HL-60/S4 (cell line): ENCODE measurements around the gene TP53TG5.

ENCODE experiments used
- in situ Hi-C: fragments of 300-500 bp; cut with MboI; formaldehyde crosslinking; loops from 2 replicates; pipeline ENCODE4 v1.14.3; 2022; ENCODE audit warnings: low sequenced_read_pairs

Gene TP53TG5

DNA sequence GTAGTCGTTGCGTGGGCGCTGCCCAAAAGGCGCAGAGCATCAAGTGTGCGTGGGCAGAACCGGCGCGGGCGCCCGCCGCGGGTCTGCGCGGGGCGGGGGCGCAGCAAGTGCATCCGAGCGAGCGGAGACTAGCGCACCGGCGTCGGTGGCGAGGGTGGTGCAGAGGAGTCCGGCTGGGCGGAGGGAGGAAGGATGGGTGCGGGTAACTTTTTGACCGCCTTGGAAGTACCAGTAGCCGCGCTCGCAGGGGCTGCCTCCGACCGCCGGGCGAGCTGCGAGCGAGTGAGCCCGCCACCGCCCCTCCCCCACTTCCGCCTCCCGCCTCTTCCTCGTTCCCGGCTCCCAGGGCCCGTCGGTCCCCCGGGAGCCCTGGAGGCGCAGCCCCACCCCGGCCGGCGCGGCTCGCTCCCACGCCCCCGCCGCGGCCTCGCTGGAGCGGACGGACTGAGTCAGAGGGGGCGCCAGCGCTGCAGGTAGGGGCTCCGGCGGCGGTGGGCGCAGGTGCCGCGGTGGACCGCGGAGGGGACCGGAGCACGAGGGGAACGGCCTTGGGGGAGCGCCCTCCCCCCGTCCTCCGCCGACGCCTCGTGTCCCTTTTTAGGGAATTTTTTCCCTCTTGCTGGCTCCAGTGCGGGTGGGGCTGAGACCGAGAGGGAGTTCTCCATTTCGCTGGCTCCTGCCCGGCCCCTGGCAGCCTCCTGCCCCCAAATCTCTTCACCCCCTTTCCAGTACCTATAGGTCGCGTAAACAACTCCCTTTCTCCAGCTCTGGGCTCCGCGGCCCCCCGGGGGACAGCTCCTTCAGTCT, 28.3 kb upstream of the TP53TG5 start:
- in situ Hi-C loops: no loop called here

DNA sequence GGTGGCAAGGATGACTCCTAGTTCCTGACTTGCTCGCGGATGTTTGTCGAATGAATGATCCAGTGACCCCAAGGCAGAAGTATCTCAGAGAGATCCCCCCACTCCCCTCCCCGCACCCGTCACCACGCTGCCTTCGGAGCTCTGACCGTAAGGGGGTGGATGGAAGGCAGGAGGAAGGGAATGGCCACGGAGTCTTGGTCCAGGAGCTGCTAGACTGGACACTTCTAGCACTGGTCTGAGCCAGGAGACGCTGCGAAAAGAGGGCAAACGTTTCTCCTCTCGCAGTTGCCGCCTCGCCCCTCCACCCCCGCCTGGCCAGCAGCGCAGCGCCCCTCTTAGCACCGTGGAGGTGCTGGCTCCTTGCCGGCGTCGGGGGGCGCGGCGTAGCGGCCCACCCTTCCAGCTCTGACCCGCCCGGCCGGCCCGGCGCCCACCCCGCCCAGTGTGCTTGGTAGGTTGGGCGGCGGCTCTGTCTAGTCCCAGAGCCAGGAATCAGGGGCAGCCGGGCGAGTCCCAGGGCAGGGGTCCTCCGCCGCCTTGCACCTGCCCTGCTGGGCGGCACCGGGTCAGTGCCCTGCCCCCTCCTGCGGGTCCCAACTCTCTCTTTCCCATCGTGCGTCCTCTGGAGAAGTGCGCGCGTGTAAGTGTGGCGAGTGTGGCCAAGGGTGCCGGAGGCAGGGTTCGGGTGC, 27.6 kb upstream of the TP53TG5 start:
- in situ Hi-C loops: no loop called here

DNA sequence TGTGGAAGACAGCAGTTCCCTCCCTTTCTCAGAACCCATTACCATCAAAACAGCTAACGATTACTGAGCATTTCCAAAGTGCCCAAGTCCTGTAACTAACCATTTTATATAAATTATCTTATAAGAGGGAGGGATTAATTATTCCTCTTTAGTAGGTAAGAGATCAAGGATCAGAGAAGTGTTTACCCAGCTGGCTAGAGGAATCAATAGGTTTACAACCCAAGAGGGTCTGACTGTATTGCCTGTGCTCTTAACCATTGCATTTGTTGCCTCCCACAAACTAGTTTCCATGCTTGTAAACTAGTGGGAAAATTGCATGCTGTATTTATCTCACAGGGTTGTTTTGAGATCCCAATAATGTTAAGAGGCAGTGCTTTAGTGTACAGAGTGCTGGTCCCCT, 26.3 kb upstream of the TP53TG5 start:
- in situ Hi-C loops: no loop called here

DNA sequence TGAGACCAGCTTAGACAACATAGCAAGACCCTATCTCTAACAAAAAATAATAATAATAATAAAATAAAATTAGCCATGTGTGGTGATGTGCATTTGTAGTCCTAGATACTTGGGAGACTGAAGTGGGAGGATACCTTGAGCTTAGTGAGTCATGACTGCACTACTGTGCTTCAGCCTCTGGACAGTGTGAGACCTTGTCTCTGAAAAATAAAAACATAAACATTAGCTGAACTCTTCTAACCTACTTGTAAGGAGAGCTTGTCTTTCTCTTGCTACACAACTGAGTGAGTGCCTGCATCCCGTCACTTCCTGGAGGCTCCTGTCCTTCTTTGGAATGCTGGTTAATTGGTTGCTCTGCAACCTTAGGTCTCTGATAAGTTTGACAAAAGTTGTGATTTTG, 24.8 kb upstream of the TP53TG5 start:
- in situ Hi-C loops: no loop called here

DNA sequence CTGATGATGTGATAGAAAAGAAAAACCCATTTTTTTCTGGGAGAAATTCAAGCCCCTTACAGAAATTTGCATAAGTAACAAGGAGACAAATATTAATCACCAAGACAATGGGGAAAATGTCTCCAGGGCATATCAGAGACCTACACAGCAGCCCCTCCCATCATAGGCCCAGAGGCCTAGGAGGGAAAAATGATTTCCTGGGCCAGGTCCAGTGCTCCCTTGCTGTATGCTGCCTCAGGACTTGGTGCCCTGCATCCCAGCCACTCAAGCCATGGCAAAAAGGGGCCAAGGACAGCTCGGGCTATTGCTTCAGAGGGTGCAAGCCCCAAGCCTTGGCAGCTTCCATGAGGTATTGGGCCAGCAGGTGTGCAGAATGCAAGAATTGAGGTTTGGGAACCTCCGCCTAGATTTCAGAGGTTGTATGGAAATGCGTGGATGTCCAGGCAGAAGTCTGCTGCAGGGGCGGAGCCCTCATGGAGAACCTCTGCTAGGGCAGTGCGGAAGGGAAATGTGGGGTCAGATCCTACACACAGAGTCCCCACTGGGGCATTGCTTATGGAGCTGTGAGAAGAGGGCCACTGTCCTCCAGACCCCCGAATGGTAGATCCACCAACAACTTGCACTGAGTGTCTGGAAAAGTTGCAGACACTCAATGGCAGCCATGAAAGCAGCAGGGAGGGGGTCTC, 22.4 kb upstream of the TP53TG5 start:
- in situ Hi-C loops: no loop called here

DNA sequence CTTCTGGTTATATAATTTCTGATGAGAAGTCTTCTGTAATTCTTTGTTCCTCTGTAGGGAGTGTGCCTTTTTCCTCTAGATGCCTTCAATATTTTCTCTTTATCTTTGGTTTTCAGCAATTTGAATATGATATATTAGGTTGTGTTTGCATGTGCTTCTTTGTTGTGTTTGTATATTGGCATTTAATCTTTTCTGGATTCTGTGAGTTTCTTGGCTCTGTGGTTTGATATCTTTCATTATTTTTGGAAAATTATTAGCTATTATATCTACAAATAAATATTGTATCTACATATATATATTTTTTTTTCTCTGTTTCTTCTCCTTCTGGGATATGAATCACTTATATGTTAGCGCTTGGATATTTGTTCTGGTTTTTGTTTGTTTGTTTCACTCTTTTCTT, 20.9 kb upstream of the TP53TG5 start:
- in situ Hi-C loops: no loop called here

DNA sequence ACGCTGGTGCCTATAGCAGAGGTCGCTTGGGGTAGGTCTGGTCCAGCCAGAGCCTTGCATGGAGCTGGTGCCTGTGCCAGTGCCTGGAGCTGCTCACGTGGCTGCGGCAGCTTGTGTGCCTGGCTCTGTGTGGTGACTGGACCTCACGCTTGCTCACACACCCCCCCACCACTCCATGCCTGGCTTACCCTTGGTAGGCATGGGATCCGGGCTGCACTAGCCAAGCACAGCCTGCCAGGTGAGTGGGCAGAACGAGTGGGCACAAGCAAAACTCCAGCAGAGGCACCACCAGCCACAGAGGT, 16.9 kb upstream of the TP53TG5 start:
- in situ Hi-C loops: no loop called here

DNA sequence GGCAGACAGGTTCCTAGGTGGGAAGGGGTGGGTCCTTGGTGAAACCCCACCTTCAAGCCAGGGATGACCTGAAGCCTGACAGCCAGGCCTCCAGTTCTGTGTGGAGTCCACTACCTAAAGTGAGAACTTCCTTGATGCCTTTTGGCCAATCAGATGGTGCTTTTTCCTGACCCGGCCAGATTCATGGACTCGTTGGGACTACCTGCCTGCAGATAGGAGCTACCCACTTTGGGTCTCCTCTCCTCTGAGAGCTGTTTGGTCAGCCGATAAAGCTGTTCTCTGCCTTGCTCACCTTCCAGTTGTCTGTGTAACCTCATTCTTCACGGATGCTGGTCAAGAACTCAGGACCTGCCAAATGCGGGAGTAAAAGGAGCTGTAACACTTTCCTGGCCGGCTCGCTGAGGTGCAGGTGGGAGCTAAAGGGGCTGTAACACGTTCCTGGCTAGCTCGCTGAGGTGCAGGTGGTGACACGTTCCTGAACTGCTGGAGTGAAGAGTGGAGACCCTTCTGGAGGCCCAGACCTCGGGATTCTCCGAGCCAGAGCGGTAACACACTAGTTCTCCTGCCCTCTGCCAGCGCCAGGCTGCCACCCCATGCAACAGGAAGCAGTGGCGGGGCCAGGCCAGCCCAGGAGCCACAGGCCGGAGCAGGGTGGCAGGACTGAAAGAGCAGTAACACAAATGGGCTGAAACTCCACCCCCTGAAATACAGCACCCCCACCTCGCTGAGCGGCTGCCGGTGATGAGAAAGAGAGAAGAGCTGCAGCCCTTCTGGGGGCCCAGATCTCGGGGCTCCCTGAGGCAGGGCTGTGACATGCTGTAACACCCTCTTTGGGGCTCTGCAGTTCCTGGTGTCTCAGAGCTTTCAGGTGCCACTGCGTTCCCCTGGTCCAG, 16.3 kb upstream of the TP53TG5 start:
- in situ Hi-C loops: no loop called here

DNA sequence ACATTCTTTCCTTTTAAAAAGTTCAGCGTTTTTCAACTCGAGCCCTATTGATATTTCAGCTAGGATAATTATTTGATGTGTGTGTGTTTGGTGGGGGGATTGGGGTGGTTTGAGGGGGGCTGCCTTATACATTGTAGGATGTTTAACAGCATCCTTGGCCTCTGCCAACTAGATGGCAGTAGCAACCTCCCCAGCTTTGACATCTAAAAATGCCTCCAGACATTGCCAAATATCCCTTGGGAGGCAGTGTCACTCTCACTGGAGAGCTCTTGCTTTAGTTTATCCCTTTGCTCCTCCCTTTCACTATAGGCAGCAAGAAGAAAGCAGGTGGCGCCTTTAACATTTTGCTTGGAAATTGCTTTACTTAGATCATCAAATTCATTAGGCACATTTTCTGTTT, 14.6 kb upstream of the TP53TG5 start:
- in situ Hi-C loops: no loop called here

DNA sequence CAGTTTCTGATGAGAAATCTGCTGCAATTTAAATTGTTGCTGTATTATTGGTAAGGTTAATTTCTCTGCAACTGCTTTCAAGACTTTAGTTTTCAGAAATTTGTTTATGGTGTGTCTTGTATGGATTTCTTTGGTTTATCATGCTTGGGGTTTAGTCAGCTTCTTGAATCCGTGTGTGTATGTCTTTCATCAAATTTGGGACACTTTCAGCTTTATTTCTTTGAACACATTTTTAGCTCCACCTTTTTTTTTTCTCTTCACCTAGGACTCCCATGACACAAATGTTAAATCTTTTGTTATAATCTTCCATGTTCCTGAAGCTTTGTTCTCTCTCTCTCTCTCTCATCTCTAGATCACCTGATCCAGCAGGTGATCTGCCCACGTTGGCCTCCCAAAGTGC, 13.4 kb upstream of the TP53TG5 start:
- in situ Hi-C loops: no loop called here

DNA sequence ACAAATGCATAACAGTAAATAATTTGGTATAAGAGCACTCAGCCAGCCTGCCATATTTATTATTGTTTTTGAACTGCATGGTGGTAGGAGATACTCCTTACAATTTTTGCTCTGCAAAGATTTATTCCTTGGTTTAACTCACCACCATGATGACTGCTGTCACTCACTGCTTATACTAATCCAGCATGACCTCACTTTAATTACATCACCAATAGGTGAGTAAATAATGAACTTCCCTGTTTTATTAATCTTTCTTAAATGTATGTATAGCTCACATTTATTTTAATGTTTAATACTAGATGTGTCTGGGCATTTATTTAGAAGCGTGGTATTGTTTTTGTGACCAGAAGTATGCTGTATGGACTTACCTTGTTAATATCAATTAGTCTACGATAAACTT, 12.8 kb upstream of the TP53TG5 start:
- in situ Hi-C loops: no loop called here

DNA sequence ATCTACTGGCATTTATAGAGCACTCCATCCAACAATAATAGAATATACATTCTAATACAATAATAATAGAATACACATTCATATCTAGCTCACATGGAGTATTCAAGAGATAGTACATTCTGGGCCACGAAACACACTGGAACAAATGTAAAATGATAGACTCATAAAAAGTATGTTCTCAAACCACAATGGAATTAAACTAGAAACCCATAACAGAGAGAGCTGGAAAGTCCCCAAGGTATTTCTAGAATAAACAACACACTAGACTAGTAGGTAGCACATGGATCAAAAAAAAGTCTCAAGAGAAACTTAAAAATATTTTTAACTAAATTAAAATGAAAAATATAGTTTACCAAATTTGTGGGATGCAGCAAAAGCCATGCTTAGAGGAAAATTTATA, 9.1 kb upstream of the TP53TG5 start:
- in situ Hi-C loops: no loop called here

DNA sequence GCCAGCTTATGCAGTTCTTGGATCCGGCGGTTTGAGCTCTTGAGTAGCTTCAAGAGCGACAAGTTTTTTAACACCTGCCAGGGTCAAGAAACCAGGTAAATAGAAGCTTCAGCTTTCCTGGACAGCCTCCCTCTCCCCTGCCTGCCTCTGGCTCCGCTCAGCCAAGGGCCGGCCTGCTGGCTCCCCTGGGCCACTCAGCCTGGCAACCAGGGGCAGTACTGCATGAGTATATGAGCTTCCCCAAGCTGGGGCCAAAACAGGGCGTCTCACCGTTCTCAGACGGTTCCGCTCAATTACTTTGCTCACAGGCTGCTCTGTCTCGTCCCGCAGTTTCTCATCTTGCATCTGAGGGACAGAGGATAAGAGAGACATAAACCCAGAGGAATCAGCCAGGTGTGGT, 856 bp downstream of the TP53TG5 start:
- in situ Hi-C loops: no loop called here

DNA sequence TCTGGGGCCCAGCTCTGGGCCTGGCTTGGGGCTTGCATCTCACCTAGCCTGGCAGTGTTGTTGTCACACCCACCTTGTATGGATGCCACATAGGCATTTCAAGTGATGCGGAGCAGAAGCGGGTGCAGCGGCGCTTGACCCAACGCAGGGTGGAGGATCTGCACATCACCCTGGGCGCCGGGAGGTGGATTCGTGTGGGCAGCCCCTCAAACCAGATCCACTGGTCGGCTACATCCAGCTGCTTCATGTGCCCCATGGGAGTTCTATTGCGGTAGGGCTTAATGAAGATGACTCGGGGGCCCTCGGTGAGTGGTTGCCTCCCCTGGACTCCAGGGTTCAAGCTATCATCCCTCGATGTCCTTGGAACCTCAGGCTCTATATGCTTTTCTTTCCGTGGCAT, 3.2 kb downstream of the TP53TG5 start:
- in situ Hi-C loops: no loop called here

DNA sequence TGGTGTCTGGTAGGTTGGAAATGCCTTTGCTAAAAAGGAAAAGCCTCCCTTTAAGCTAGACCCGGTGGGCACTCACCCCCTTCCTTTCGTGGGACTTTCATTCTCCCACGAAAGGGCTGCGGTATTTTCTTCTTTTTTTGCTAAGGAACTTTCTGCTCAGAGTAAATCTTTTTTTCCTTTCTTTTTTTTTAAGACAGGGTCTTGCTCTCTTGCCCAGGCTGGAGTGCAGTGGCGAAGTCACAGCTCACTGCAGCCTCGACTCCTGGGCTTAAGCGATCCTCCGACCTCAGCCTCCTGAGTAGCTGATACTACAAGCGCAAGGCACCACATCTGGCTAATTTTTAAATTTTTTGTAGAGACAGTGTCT, 4.0 kb downstream of the TP53TG5 start:
- in situ Hi-C loops: no loop called here

DNA sequence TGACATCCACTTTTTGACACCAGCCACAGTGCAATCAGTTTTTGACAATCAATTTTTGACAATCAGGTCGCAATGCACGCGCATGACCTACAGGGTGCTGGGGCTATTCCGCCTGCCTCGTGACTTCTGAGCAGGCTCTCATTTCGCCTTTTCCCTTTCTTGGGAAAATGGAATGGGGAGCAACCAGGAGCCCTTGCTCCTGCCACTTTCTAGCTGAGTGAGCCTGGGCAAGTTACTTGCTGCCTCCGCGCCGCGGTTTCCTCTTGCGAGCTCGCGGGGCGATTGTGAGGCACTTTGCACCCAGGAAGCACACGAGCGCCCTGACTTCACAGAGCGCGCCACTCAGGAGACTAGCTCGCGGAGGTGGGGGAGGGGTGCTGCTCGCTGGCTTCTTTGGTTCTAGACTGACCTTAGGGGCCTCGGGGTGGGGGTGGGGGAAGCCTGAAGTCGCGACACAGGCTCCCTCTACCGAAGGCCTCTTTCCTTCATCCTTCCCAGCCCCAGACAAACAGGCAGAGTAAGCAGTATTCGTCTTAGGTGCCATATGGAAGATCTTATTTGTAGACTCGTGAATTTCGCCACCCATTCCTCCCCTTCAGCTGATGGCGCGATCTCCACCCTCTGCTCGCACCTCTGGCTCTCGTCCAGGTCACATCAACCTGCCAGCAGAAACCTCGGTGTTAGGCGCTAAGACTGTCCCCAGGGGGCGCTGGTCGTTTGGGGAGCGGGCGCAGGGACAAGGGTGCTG, 4.6 kb downstream of the TP53TG5 start:
- in situ Hi-C loops: no loop called here

DNA sequence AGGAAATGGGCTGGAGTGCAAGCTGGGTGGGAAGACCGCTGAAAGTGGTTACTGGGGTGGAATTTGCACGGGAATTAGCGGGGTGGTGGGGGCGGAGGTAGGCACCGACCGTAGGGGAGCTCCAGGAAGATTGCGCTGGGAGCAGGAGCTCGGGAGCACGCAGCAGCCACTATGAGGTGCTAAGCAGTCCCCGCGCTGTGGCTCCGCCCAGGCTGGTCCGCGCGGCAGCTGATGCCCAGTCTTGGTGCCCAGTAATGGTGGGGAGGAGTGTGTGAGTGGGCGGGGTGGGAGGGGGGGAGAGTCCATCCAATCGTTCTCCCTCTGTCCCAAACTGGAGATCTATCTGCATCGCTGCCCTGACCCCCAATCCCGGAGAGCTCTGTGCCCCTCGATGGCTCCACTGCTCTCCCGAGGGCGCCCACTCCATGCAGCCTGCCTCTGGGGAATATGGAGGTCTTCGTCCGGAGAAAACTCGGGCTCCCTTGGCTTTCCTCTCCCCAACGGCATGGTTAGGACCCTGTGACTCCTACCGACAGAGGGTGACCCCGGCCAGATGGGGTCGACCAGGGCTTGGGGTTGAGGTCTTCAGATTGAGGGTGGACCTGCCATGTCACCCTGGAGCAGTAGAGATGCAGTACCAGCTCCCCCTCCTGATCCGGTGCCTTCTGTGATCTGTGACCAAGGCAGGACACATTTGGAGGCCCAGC, 5.3 kb downstream of the TP53TG5 start:
- in situ Hi-C loops: no loop called here

DNA sequence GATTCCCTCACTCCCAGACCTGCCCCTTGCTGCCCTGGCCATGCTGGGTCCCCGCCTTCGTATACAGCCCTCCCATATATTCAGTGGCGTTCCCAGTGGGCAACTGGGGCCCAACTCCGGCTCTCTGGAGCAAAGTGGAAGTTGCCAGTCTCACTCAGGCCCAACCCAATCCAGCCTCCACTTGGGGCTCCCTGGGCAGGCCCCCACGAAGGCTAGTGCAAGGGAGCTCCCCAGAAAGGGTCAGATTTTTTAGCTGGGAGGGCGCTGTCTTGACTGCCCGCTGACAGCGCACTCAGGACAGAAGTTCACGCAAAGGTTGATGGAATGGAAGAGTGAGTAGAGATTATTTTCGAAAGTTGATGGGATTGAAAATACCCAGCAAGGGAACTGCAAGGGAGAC, 5.9 kb downstream of the TP53TG5 start:
- in situ Hi-C loops: no loop called here

DNA sequence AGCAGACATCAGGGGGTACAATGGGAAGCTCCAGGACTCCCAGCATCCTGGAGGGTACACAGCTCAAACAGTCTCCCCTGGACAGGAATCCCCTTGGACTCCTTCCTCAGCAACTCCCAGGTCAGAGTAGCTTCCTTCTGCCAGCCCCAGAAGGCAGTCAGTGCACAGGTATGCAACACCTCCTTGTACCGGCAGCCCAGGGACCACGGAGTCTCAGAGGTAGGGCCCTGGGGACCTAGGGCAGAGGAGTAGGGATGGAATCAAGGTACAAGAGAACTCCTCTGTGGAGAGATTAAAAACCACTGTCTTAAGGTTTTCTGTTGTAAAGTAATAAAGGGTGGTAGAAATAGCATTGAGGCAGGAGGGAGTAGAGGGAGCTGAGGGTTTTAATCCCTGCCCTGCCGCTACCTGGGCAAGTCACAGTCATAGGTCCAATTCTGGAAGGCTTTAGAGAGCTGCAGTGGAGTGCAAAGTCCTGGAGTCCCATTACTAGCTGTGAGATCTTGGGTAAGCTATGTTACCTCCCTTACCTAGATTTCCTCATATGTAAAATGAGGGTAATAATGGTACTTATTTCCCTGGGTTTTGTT, 7.5 kb downstream of the TP53TG5 start:
- in situ Hi-C loops: no loop called here
